MM.1S (cell line): ENCODE measurements around the gene USP17L15.
"Not testable (repeated sequence)": the region's sequence is repeated elsewhere in the genome, so short reads cannot be mapped to it uniquely, and the experiment has no call there.

Experiments used
- CTCF ChIP-seq: fragments of 300-600 bp; sonication (generic); IDR thresholded peaks from 2 replicates; pipeline ENCODE4 v1.5.1; 2016; ENCODE audit warnings: antibody characterized with exemption, low read length, mixed read lengths
- EZH2 ChIP-seq: fragments of 300-600 bp; sonication (generic); optimal IDR thresholded peaks from 2 replicates; pipeline ENCODE3; 2017; ENCODE audit warnings: low read depth, mild to moderate bottlenecking, antibody characterized with exemption, low read length, mixed read lengths

GRCh38 chr4:9224596-9224995, 9.6 kb upstream of the USP17L15 start, which contains the start of gene USP17L13:
- not testable (repeated sequence) for TF ChIP-seq EZH2, CTCF
